DOHH2 (cell line): ENCODE results near the gene RBMS2.

Source experiments
- H3F3A ChIP-seq: fragments of 200-600 bp; sonication (generic), shearing (Covaris generic); 2 replicates; pipeline ENCODE4 v1.6.0; 2016; ENCODE audit warnings: antibody characterized with exemption, mild to moderate bottlenecking; ENCODE audit not compliant: control insufficient read depth, insufficient read depth
- H3K27ac ChIP-seq: fragments of 200-600 bp; sonication (generic); 2 replicates; pipeline ENCODE4 v1.5.1; 2014; ENCODE audit warnings: low read depth, mild to moderate bottlenecking, low read length, moderate library complexity
- H3K27me3 ChIP-seq: fragments of 200-600 bp; sonication (generic); 2 replicates; pipeline ENCODE4 v1.6.1; 2014; ENCODE audit warnings: mild to moderate bottlenecking, low read length, mixed read lengths; ENCODE audit not compliant: control insufficient read depth
- H3K36me3 ChIP-seq: fragments of 200-600 bp; sonication (generic); 2 replicates; pipeline ENCODE4 v1.6.1; 2014; ENCODE audit warnings: mild to moderate bottlenecking, low read length, moderate library complexity, mixed read lengths; ENCODE audit not compliant: control insufficient read depth
- H3K4me1 ChIP-seq: fragments of 200-600 bp; sonication (generic); 2 replicates; pipeline ENCODE4 v1.6.1; 2014; ENCODE audit warnings: mild to moderate bottlenecking, low read length, mixed read lengths; ENCODE audit not compliant: control insufficient read depth
- H3K4me2 ChIP-seq: fragments of 200-600 bp; sonication (generic); 2 replicates; pipeline ENCODE4 v1.6.0; 2014; ENCODE audit warnings: mild to moderate bottlenecking, low read length, moderate library complexity
- H3K4me3 ChIP-seq: fragments of 200-600 bp; sonication (generic); 2 replicates; pipeline ENCODE4 v1.5.1; 2014; ENCODE audit warnings: mild to moderate bottlenecking, low read length, mixed read lengths
- H3K79me2 ChIP-seq: fragments of 200-600 bp; sonication (generic); 2 replicates; pipeline ENCODE4 v1.6.1; 2014; ENCODE audit warnings: mild to moderate bottlenecking, low read length, mixed read lengths; ENCODE audit not compliant: control insufficient read depth
- H3K9me2 ChIP-seq: fragments of 200-600 bp; sonication (generic); replicated peaks from 2 replicates; pipeline ENCODE4 v1.6.1; 2014; ENCODE audit warnings: mild to moderate bottlenecking, low read length, mixed read lengths; ENCODE audit not compliant: control insufficient read depth
- H3K9me3 ChIP-seq: fragments of 200-600 bp; sonication (generic); 2 replicates; pipeline ENCODE4 v1.6.1; 2014; ENCODE audit warnings: antibody characterized with exemption, low read length, mixed read lengths; ENCODE audit not compliant: control insufficient read depth, insufficient read depth
- H4K20me1 ChIP-seq: fragments of 200-600 bp; sonication (generic); 2 replicates; pipeline ENCODE4 v1.6.0; 2014; ENCODE audit warnings: low read depth, mild to moderate bottlenecking, antibody characterized with exemption, low read length, moderate library complexity; ENCODE audit not compliant: control insufficient read depth, insufficient read depth
- EZH2phosphoT487 ChIP-seq: fragments of 200-600 bp; sonication (generic); IDR thresholded peaks from 2 replicates; pipeline ENCODE4 v1.6.1; 2017; ENCODE audit warnings: borderline replicate concordance, mild to moderate bottlenecking, antibody characterized with exemption, low read length, moderate library complexity, mixed read lengths
- TF ChIP-seq, protein P1 (sequence below): fragments of 200-600 bp; sonication (generic); IDR thresholded peaks from one replicate; pipeline ENCODE4 v1.5.1; 2014; ENCODE audit warnings: antibody characterized with exemption, mild to moderate bottlenecking, low read depth, low read length; ENCODE audit not compliant: poor library complexity, severe bottlenecking

Gene RBMS2

GRCh38 chr12:56616244-56616643 lies 94.6 kb downstream of the RBMS2 start:
- H3K4me1 ChIP-seq = no peaks in the 10 kb centered on the region
- H3K27ac ChIP-seq = no peak overlapping the region
- no peak overlapping the region for H3K4me2 ChIP-seq
- peaks cover 46% of the 10 kb centered on the region for H3K79me2 ChIP-seq
- no peak for TF ChIP-seq EZH2phosphoT487
- TF ChIP-seq, protein P1, sequence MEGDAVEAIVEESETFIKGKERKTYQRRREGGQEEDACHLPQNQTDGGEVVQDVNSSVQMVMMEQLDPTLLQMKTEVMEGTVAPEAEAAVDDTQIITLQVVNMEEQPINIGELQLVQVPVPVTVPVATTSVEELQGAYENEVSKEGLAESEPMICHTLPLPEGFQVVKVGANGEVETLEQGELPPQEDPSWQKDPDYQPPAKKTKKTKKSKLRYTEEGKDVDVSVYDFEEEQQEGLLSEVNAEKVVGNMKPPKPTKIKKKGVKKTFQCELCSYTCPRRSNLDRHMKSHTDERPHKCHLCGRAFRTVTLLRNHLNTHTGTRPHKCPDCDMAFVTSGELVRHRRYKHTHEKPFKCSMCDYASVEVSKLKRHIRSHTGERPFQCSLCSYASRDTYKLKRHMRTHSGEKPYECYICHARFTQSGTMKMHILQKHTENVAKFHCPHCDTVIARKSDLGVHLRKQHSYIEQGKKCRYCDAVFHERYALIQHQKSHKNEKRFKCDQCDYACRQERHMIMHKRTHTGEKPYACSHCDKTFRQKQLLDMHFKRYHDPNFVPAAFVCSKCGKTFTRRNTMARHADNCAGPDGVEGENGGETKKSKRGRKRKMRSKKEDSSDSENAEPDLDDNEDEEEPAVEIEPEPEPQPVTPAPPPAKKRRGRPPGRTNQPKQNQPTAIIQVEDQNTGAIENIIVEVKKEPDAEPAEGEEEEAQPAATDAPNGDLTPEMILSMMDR = no peak
- no peaks in the 10 kb centered on the region for H3K9me2 ChIP-seq
- no peaks in the 10 kb centered on the region for H3K9me3 ChIP-seq
- peaks cover 1% of the 10 kb centered on the region; the same call in 1 of the 2 replicates for H4K20me1 ChIP-seq
- no peaks in the 10 kb centered on the region for H3K27me3 ChIP-seq
- H3K4me3 ChIP-seq = no peak overlapping the region
- H3F3A ChIP-seq = no peaks in the 10 kb centered on the region
- H3K36me3 ChIP-seq = peaks cover 83% of the 10 kb centered on the region

- Histone ChIP-seq H3K4me2 (no peak overlapping the region), H3K4me3 (no peak overlapping the region), H3F3A (no peaks in the 10 kb centered on the region), H4K20me1 (peaks cover 6% of the 10 kb centered on the region; the same call in 1 of the 2 replicates), H3K9me3 (no peaks in the 10 kb centered on the region), H3K4me1 (no peaks in the 10 kb centered on the region), H3K9me2 (no peaks in the 10 kb centered on the region), H3K79me2 (peaks cover 53% of the 10 kb centered on the region), H3K36me3 (peaks cover 81% of the 10 kb centered on the region), H3K27me3 (no peaks in the 10 kb centered on the region), H3K27ac (no peak overlapping the region)
- TF ChIP-seq EZH2phosphoT487 = no peak
- TF ChIP-seq, protein P1 = no peak
Measured at GRCh38 chr12:56616925-56617324, 95.3 kb downstream of the RBMS2 start.

DNA sequence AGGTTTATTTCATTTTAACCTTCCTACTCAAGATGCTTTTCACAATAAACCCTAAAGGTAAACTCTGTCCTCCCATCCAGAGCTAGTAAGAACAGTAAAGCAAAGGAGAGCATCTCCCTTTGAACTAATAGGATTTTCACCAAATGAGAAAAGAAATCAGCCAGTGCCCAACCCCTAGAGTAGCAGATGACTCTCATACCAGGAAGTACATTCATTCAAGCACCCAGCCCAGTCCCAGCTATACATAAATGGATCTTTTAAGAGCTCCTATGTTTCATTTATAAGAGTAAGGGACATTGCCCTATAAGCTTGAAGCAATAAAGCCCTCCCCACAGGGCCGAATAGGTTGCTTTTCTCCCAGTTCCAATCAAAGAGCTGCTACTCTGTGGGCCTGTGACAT lies 100.9 kb downstream of the RBMS2 start:
- peaks cover 98% of the 10 kb centered on the region for H3K79me2 ChIP-seq
- H3K36me3 ChIP-seq = peaks cover 61% of the 10 kb centered on the region
- H3K27me3 ChIP-seq = no peaks in the 10 kb centered on the region
- H3K4me1 ChIP-seq = peaks cover 11% of the 10 kb centered on the region
- TF ChIP-seq, protein P1 = no peak
- no peak for TF ChIP-seq EZH2phosphoT487
- H3K9me3 ChIP-seq = no peaks in the 10 kb centered on the region
- no peak overlapping the region for H3K4me2 ChIP-seq
- no peak overlapping the region for H3K4me3 ChIP-seq
- no peak overlapping the region for H3K27ac ChIP-seq
- H3F3A ChIP-seq = no peaks in the 10 kb centered on the region
- peaks cover 8% of the 10 kb centered on the region for H4K20me1 ChIP-seq
- no peaks in the 10 kb centered on the region for H3K9me2 ChIP-seq
